HG02938 (cell line): ENCODE measurements around the gene ELANE.
"Not testable (repeated sequence)": the region's sequence is repeated elsewhere in the genome, so short reads cannot be mapped to it uniquely, and the experiment has no call there.

Experiments used
- ATAC-seq: cut with Tn5 transposase; IDR thresholded peaks from one replicate; pipeline ENCODE4 v1.9.1; 2021; ENCODE audit warnings: mild to moderate bottlenecking, moderate library complexity; ENCODE audit not compliant: unreplicated experiment

ELANE gene

GRCh38 chr19:875265-875879, 23.3 kb downstream of the ELANE start:
- no peak for ATAC-seq

- no peak for ATAC-seq
These were observed 24.0 kb downstream of the ELANE start for GRCh38 chr19:876089-876488.

GRCh38 chr19:876780-877314, 24.7 kb downstream of the ELANE start:
- no peak for ATAC-seq

GRCh38 chr19:877992-878660, 26.0 kb downstream of the ELANE start:
- ATAC-seq: not testable (repeated sequence)

- ATAC-seq: not testable (repeated sequence)
These were observed 26.9 kb downstream of the ELANE start for GRCh38 chr19:878751-879561.

GRCh38 chr19:879711-880438, 27.8 kb downstream of the ELANE start:
- ATAC-seq: no peak

GRCh38 chr19:881385-882071, 29.4 kb downstream of the ELANE start:
- ATAC-seq: no peak

GRCh38 chr19:882871-883497, 30.9 kb downstream of the ELANE start:
- ATAC-seq: no peak

GRCh38 chr19:883661-884211, 31.6 kb downstream of the ELANE start:
- ATAC-seq: no peak

GRCh38 chr19:884420-885211, 32.5 kb downstream of the ELANE start:
- no peak for ATAC-seq

GRCh38 chr19:885536-886224, 33.6 kb downstream of the ELANE start:
- no peak for ATAC-seq

GRCh38 chr19:887072-887471, 35.0 kb downstream of the ELANE start:
- no peak for ATAC-seq

- no peak for ATAC-seq
These were observed 35.5 kb downstream of the ELANE start for GRCh38 chr19:887599-887998.

GRCh38 chr19:888581-889385, 36.7 kb downstream of the ELANE start:
- ATAC-seq: no peak

GRCh38 chr19:889662-890295, 37.7 kb downstream of the ELANE start:
- ATAC-seq: no peak

GRCh38 chr19:890831-891230, 38.7 kb downstream of the ELANE start:
- ATAC-seq: no peak
